Measurements from ENCODE around the gene KRTAP5-4.
"Not testable (repeated sequence)": the region's sequence is repeated elsewhere in the genome, so short reads cannot be mapped to it uniquely, and the experiment has no call there.

The KRTAP5-4 gene

DNA sequence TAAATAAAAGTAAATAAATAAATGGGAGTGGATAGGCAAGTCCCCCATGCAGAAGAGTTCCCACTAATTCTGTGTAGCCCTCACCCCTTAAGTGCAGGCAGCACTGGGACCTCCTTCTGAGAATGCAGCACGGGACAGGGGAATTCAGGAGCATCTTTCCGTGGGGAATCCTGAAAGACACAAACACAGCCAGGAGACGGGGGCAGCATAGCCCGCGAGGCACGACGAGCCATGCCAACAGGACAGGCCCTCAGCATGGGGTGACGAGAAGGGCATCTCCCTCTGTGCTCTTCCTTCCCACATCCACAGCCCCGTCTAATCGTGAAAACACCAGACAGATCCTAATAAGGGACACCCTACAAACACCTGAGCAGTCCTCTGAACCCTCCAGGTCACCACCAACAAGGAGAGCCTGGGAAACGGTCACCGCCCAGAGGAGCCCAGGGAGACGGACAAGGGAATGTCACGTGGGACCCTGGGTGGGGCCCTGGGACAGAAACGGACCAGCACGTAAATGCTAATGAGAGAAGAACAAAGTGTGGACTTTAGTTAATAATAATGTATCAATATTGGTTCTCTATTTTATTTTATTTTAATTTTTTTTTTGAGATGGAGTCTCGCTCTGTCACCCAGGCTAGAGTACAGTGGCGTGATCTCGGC, 14.5 kb upstream of the KRTAP5-4 start:
- DNase-seq: no peak

DNA sequence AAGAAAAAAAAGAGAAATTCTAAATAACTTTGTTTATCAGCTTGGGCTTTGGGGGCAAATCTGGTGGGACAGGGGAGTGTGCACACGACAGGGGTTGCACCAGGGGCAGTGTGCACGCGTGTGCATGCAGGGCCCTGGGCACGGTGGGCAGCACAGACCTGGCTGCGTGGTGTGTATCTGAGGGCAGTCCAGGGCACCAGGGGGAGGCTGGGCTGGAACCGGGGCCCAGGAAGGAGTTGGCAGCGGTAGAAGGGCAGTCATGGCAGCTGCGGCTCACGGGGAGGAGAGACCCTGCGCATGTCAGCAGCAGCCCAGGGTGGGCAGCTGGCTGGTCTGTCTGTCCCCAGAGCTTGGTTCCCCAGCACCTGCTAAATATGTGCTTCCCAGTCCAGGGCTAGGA, 11.9 kb upstream of the KRTAP5-4 start:
- DNase-seq: no peak

DNA sequence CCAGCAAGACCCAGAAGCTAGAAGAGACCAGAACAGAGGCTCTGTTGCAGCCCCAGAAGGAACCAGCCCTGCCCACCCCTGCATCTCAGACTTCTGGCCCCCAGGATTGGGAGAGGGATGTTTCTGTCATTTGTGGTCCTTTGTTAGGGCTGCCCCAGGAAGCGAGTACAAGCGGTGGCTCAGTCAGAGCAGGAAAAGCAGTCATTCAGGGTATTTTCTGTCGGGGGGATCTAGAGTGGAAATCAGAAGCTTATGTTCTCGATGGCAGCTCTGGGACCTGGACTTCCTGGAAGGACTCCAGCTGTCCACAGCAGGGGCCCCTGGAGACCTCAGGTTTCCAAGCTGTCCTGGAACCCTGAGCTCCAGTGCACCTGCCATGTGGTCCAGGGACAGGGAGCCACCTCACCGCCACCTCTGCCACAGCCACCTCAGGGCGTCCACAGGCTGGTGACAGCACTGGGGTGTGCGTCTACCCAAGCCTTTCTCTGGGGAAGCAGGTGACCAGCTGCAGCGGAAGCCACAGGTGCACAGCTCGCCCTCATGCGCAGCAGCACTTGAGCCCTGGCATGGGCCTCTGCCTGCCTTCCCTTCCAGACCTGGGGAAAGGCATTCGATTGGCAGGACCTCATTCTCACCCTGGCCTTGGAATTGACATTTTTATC, 10.2 kb upstream of the KRTAP5-4 start:
- DNase-seq: no peak

DNA sequence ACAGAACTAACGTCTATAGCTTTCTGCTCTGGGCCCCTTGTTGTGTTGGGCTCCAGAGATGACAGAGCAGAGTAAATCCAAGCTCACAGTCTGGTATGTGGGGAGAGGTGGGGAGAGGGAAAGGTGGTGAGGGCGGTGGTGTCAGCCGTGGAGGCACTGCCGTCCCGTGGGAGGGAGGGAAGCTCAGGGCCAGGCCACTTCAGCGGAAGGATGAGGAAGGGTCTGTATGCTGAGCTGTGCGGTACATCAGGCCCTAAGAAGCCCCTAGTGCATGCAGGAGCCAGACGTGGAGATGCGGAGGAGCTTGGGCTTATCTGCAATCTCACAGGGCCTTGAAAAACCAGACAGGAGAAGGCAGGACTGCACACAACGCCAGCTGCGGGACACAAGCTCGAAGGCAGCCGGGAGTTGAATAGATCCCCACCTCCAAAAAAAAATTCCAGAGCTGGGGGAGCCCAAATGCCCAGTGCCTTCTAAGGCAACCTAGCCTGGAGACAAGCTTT, 9.2 kb upstream of the KRTAP5-4 start:
- no peak for DNase-seq

DNA sequence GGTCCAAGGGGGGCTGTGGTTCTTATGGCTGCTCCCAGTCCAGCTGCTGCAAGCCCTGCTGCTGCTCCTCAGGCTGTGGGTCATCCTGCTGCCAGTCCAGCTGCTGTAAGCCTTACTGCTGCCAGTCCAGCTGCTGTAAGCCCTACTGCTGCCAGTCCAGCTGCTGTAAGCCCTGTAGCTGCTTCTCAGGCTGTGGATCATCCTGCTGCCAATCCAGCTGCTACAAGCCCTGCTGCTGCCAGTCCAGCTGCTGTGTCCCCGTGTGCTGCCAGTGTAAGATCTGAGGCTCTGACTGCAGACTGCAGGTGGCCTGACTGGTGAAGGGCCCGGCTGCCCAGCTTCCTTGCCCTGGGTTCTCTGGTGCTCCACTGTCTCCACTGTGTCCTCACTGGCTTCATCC, 8.3 kb upstream of the KRTAP5-4 start:
- DNase-seq: no peak

DNA sequence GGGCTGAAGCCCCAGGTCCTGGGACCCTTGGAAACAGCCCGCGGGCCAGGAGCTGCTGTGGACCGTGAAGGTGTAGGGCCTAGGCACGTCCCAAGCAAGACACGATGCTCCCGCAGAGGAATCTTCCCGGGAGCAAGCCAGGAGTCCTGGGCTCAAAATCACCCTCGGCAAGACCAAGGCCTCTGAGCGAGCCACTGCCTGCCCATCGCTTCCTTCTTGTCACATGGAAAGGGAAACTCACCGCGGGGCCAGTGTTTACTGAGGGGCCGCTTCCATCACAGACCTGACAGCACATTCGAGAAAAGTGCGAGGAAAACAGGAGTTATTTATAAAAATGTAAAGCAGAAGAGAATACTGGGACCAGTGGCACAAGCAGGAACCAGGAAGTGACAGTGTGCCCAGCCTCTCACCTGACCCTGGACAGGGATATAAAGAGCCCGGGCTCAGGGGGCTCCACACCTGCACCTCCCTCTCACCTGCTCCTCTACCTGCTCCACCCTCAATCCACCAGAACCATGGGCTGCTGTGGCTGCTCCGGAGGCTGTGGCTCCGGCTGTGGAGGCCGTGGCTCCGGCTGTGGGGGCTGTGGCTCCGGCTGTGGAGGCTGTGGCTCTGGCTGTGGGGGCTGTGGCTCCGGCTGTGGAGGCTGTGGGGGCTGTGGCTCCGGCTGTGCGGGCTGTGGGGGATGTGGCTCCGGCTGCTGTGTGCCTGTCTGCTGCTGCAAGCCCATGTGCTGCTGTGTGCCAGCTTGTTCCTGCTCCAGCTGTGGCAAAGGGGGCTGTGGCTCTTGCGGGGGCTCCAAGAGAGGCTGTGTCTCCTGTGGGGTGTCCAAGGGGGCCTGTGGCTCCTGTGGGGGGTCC, 7.6 kb upstream of the KRTAP5-4 start, which contains the start of gene KRTAP5-5:
KRTAP5-5 (plus strand) TSS at position 450 of the 860 bp plus-strand sequence; CDS start at position 516, 66 bp downstream.
- DNase-seq: no peak

DNA sequence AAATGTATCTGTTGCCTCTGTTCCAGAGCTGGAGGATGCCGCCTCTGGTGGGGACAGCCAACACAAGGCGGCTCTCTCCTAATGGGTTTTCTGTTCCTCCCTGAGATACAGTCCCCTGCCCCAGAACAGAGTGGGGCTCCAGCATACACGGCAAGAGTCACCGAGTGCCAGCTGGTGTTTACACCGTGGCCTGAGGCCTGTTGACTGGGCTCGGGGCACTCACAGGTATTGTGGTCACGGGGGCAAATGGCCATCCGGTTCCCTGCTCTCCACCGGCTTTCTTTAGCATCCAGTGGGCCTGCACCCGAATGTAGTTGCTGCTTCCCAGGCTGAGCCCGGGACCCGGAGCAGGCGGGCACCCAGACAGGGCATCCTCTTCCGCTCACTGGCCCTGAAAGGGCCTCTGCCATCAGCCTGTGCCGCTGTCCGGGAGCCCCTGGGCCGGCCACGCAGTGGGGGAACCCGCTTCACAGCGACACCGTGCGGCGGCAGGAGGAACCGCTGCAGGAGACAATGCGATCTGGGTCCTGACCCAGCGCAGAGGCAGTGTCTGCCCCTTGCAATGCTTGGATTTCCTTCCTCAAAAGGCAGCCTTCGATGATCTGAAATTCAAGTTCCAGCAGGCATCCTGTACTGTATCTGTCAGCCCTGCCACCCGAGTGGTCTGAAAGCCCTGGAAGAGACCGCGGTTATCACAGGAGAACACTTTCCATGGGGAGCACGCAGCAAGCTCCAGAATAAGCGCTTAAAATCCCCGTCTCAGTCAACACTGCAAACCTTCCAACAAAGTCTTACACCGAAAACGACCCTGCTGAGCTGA, 6.8 kb upstream of the KRTAP5-4 start:
- no peak for DNase-seq

DNA sequence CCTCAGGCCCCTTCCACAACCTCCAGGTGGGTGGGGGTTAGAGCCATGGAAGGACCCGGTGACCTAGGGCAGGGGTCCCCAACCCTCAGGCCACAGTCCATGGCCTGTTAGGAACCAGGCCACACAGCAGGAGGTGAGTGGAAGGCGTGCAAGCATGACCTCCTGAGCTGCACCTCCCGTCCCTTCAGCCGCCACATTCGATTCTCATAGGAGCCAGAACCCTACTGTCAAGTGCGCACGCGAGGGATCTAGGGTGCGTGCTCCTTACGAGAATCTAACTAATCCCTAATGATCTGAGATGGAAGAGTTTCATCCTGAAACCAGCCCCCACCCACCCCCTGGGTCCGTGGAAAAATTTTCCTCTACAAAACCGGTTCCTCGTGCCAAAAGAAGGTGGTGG, 3.6 kb upstream of the KRTAP5-4 start:
- DNase-seq: no peak

DNA sequence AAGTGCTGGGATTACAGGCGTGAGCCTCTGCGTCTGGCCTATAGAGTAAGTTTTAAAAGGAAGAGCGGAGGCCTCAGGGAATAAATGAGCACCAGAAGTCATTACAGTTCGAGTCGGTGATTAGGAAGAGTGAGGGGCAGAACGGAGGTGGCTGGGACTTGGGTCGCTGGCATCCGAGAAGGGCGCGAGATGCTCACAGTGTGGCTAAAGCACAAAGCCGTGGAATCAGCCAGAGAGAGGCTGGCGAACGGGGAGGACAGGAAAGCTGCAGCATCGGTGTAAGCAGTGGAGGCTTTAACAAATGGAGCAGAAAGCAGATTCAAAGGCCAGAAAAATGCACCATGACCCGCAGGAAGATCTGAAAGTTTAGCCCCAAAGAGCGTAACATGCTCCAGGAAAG, 2.7 kb upstream of the KRTAP5-4 start:
- no peak for DNase-seq

DNA sequence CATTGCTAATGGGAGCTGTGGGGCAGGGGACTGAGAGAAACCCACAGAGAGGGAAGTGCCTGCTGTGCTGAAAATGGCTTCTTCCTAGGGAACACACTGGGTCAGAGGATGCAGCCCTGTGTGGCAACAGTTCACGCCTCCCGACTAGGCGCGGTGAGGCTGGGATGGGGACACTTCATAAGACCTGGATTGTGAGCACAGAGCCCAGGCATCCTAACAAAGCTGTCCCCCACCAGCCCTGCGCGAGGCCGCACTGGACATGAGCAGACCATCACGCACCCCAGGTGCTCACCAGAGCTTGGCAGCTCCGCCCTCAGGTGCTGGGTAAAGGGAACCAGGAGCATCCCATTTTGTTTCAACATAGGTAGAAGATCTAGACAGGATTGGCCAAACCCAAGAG, 1.8 kb upstream of the KRTAP5-4 start:
- no peak for DNase-seq

DNA sequence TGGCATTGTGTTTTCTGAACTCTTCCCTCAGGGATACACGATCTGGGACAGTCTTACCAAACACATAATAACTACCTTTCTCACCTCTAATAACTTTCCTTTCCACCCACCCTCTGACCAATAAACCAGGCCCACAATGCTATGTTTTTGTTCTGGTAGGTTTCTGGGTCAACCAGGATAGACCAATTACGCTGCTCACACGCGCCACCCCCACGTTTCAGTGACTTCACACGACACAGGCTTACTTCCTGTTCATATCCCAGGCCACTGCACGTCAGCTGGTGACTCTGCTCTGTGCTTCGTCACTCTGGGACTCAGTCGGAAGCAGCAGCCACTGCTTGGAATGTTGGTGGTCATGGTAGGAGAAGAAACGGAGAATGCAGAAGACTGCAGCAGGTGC, 2.5 kb downstream of the KRTAP5-4 start:
- no peak for DNase-seq

DNA sequence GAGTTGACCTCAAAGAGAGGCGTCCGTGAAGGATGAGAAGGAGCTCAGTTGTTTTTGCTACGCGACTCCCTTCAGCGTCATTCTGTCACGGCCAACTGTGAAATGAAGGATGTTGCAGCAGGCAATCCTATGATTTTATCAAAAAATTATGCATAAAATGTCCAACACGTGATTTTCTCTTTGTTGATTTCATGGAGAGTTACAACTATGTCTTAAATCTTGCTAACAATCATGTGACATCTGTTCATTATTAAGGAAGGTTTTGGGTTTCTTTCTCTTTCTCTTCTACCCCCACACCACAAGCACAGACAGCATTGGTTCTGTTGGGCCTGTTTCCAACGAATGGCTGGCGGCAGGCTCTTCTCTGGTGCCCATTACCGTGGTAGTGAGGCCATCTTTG, 3.7 kb downstream of the KRTAP5-4 start:
- DNase-seq: no peak

DNA sequence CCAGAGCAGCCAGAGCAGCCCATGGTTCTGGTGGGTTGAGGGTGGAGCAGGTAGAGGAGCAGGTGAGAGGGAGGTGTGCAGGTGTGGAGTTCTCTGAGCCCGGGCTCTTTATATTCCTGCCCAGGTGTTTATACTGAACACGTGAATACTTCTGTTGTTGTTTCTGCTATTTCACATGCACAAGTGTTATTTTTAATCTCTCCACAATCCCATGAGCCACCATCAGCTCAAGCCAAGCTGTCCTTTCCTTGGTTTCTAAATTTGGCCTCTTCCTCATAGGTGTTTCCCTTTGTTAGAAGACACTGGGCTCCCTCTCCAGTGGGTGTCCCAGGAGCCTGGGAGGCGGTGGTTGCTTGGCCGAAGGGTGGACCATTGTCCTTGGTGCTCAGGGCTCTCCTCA, 13.6 kb downstream of the KRTAP5-4 start, which contains the start of gene KRTAP5-3:
KRTAP5-3 (minus strand) TSS at position 101 of the 400 bp plus-strand sequence; CDS start at position 23, 78 bp downstream.
- no peak for DNase-seq

DNA sequence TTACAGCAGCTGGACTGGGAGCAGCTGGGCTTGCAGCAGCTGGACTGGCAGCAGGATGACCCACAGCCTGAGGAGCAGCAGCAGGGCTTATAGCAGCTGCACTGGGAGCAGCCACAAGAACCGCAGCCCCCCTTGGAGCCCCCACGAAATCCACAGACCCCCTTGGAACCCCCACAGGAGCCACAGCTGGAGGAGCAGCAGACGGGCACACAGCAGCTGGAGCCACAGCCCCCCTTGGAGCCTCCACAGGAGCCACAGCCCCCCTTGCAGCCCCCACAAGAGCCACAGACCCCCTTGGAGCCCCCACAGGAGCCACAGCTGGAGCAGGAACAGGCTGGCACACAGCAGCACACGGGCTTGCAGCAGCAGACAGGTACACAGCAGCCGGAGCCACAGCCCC, 14.0 kb downstream of the KRTAP5-4 start:
- not testable (repeated sequence) for DNase-seq

DNA sequence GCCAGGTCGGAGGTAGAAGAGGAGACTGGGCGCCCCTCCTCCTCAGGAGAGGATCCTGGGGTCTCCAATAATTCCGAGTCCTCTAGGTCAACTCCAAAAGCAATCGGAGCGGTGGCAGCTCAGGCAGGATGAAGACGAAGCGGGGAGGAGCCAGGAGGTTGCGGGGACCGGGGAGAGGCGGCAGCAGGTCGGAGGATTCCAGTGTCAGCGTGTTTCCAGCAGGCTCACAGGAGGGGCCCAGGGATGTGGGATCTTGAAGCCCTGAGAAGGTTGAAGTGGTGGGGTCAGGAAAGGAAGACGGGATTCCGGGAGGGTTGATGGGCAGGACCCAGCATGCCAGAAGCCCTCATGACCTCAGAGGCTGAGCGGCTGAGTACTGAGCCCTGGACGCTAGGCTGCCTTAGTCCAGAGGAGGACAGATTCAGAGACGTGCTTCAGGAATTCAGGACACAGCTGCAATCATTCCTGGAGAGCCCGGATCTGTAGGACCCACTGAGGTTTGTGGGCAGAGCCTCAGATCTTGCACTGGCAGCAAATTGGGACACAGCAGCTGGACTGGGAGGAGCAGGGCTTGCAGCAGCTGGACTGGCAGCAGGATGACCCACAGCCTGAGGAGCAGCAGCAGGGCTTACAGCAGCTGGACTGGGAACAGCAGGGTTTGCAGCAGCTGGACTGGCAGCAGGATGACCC, 14.6 kb downstream of the KRTAP5-4 start:
- DNase-seq: not testable (repeated sequence)

DNA sequence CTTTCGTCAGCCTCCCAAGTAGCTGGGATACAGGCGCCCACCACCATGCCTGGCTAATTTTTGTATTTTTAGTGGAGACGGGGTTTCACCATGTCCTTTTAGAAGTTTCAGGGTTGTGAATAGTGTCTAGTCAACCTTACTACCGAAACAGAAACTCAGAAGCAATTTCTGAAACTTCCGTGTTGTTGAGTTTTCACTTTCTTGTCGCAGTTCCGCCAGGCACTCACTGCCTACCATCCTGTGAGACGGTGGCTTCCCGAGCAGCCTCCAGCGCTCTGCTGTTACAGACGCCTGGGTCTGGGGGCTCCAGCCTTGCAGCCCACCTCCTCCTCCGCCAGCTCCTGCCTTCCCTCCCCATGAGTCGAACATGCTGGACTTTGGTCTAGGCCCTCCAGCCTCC, 16.0 kb downstream of the KRTAP5-4 start:
- not testable (repeated sequence) for DNase-seq

DNA sequence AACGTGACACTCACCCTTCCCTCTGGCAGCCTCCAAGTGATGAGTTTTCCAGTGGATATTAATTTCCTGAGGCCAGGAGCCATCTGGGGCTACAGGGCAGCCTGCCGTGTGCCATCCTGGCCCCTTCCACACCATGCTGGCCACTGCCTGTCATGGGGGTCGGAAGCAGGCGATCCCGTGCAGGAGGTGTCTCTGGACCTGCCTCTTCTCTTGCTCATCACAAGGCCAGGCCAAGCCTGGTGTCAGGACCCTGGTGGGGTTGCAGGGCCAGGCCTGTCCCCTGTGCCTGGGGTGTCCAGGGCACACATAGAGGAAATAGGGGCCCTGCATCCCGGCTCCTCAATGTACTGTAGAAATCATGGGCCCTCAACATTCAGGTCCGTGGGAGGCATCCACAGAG, 17.2 kb downstream of the KRTAP5-4 start:
- DNase-seq: no peak

DNA sequence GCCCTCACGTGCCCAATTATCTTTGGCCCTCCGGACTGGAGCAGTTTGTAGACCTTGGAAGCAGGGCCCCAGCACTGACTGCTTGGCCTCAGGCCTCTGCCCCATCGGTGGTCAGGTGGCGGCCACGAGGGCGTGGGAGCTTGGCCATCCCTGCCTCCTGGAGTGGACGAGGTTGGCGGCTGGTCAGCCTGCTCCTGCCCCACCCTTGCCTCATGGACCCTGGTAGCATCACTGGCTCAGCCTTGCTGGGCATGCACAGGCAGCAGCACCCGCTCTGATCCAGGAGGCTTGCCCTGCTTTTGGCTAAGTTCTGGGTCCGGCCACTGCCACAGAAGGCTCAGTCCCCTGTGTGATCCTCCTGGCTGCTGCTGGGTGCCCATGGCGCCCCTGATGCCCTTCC, 17.8 kb downstream of the KRTAP5-4 start:
- DNase-seq: no peak

DNA sequence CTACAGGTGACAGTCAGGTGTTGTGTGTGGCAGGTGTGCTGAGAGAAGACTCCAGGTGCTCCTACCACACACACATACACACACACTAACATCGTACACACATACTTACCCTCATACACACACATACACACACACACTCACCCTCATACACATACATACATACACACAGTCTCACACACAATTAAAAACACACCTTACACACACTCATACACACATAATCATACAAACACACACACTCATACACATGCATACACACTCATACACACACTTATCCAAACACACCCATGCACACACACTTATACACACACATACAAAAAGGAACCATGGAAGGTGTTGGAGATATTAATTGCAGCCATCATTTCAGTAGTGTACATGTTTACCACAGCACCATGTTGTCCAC, 18.3 kb downstream of the KRTAP5-4 start:
- no peak for DNase-seq

DNA sequence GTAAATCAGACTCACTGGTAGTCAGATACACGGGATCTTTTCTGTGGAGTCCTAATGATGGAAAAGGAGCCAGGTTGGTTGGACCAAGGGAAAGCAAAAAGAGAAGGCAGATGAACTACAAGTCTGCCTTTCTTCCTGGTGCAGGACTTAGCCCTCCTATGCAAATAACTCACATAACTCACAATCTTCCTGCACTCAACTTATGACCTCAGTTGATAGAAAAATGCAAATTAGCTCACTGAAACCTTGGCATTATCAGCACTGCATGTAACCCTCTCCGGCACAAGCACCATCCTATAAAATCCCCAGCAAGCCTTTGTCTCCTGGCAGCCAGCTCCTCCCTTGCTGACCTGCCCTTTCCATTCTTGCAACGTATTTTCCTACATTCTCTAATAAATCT, 20.3 kb downstream of the KRTAP5-4 start:
- not testable (repeated sequence) for DNase-seq

DNA sequence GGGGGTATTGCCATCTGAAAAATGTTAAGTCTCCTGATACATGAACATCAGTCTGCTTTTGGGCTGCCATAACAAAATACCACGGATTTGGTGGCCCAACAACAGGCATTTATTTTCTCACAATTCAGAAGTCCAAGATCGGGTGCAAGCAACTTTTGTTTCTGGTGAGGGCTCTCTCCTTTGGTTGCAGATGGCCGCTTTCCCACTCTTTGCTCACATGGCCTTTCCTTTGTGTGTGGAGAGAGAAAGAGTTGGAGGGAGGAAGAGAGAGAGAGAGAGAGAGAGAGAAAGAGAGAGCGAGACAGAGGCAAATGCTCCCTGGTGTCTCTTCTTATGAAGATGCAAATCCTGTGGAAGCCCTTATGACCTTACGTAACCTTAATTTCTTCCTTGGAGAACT, 21.3 kb downstream of the KRTAP5-4 start:
- no peak for DNase-seq

DNA sequence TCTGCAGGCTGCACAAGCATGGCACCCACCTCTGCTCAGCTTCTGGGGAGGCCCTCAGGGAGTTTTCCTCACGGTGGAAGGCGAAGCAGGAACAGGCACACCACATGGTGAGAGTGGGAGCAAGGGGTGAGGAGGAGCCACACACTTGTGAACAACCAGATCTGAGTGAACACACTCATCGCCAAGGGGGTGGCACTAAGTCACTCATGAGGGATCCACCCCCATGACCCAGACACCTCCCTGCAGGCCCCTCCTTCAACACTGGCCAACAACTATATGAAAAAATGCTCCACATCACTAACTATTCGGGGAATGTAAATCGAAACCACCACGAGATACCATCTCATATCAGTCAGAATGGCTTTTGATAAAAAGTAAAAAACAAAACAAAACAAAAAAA, 23.1 kb downstream of the KRTAP5-4 start:
- DNase-seq: no peak
